ENCODE results near the gene S1PR1.
"Not testable (repeated sequence)": the region's sequence is repeated elsewhere in the genome, so short reads cannot be mapped to it uniquely, and the experiment has no call there.

S1PR1 gene

DNA sequence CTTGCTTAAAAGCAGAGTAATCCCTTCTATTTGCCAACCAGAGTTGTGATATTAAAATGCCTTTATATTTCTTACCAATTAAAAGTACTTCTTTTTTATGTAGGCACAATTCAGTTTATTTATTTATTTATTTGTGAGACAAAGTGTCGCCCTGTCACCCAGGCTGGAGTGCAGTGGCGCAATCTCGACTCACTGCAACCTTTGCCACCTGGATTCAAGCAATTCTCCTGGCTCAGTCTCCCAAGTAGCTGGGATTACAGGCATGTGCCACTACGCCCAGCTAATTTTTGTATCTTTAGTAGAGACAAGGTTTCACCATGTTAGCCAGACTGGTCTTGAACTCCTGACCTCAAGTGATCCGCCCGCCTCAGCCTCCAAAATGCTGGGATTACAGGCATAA is 17.9 kb upstream of the S1PR1 start:
- not testable (repeated sequence) for H3K36me3 ChIP-seq (ENCODE audit: control insufficient read depth, insufficient read depth, low read length); H3K27ac ChIP-seq (ENCODE audit: insufficient read depth, low read length, poor library complexity, severe bottlenecking); H3K4me3 ChIP-seq (ENCODE audit: insufficient read depth, low read depth, low read length, poor library complexity, severe bottlenecking); DNase-seq; H3K27me3 ChIP-seq (replicated peaks; ENCODE audit: control insufficient read depth, insufficient read depth, low read length, poor library complexity, severe bottlenecking); H3K9me3 ChIP-seq (ENCODE audit: control insufficient read depth, low read length); H3K4me1 ChIP-seq (ENCODE audit: control insufficient read depth, insufficient read depth, low read length, poor library complexity, severe bottlenecking)

- DNase-seq = no peak
- Histone ChIP-seq H3K4me3 (ENCODE audit: insufficient read depth, low read depth, low read length, poor library complexity, severe bottlenecking) (no peak overlapping the region), H3K27ac (ENCODE audit: insufficient read depth, low read length, poor library complexity, severe bottlenecking) (no peak overlapping the region)
Measured at GRCh38 chr1:101219924-101220870, 16.6 kb upstream of the S1PR1 start.

DNA sequence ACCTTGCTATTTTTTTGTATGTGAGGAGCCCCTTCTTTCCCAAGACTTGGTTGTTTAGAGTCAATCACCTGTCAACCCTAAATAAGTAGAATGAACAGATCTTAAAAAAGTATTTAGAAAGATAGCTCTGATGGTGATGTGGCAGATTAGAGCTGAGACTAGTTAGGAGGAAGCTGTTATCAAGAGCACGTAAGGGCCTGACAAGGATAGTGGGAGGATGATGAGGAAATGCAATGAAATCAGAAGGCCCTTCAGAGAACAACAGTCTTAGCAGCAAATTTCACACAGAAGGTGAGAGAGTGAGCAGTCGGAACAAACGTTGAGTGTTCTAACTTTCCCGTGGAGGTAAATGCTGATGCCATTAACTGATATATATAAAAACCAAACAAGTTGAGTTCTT is 15.9 kb upstream of the S1PR1 start:
- H3K27me3 ChIP-seq (replicated peaks; ENCODE audit: control insufficient read depth, insufficient read depth, low read length, poor library complexity, severe bottlenecking) = no peaks in the 10 kb centered on the region
- H3K4me3 ChIP-seq (ENCODE audit: insufficient read depth, low read depth, low read length, poor library complexity, severe bottlenecking) = no peak overlapping the region
- no peaks in the 10 kb centered on the region for H3K4me1 ChIP-seq (ENCODE audit: control insufficient read depth, insufficient read depth, low read length, poor library complexity, severe bottlenecking)
- no peaks in the 10 kb centered on the region for H3K36me3 ChIP-seq (ENCODE audit: control insufficient read depth, insufficient read depth, low read length)
- no peak overlapping the region for H3K27ac ChIP-seq (ENCODE audit: insufficient read depth, low read length, poor library complexity, severe bottlenecking)
- no peaks in the 10 kb centered on the region for H3K9me3 ChIP-seq (ENCODE audit: control insufficient read depth, low read length)
- DNase-seq = no peak

More at GRCh38 chr1:101219924-101220870, 16.6 kb upstream of the S1PR1 start:
- Histone ChIP-seq H3K27me3 (replicated peaks; ENCODE audit: control insufficient read depth, insufficient read depth, low read length, poor library complexity, severe bottlenecking) (no peaks in the 10 kb centered on the region), H3K4me1 (ENCODE audit: control insufficient read depth, insufficient read depth, low read length, poor library complexity, severe bottlenecking) (no peaks in the 10 kb centered on the region), H3K9me3 (ENCODE audit: control insufficient read depth, low read length) (no peaks in the 10 kb centered on the region), H3K36me3 (ENCODE audit: control insufficient read depth, insufficient read depth, low read length) (no peaks in the 10 kb centered on the region)

DNA sequence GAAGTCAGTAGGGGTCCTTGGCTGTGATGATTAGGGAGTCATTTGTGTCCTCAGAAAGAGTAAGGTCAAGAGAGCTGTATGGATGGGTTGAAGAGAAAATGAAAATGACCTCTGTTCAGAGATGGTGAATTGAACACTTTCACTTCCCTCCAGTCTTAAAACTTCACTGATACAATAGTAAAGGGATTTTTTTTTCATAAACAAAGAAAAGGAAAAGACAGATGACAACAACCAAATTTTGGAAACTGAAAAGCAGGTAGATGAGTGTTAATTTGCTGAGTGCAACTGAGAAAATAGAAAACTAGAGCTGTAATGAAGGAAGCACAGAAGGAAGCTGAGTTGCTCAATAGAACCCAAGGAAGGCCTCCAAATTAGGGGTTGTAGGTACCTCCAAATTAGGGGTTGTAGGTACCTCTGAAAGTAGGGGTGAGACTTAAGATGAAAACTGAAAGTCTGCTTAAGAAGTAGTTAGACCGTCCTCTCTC is 14.8 kb upstream of the S1PR1 start:
- no peak for DNase-seq
- no peak overlapping the region for H3K27ac ChIP-seq (ENCODE audit: insufficient read depth, low read length, poor library complexity, severe bottlenecking)

GRCh38 chr1:101227837-101228236 is 9.0 kb upstream of the S1PR1 start:
- Histone ChIP-seq H3K27ac (ENCODE audit: insufficient read depth, low read length, poor library complexity, severe bottlenecking) (no peak overlapping the region), H3K36me3 (ENCODE audit: control insufficient read depth, insufficient read depth, low read length) (no peaks in the 10 kb centered on the region), H3K27me3 (replicated peaks; ENCODE audit: control insufficient read depth, insufficient read depth, low read length, poor library complexity, severe bottlenecking) (no peaks in the 10 kb centered on the region), H3K9me3 (ENCODE audit: control insufficient read depth, low read length) (no peaks in the 10 kb centered on the region), H3K4me1 (ENCODE audit: control insufficient read depth, insufficient read depth, low read length, poor library complexity, severe bottlenecking) (peaks cover 2% of the 10 kb centered on the region), H3K4me3 (ENCODE audit: insufficient read depth, low read depth, low read length, poor library complexity, severe bottlenecking) (no peak overlapping the region)
- DNase-seq = no peak

More for the DNA sequence above, 14.8 kb upstream of the S1PR1 start:
- Histone ChIP-seq H3K4me1 (ENCODE audit: control insufficient read depth, insufficient read depth, low read length, poor library complexity, severe bottlenecking) (no peaks in the 10 kb centered on the region), H3K9me3 (ENCODE audit: control insufficient read depth, low read length) (no peaks in the 10 kb centered on the region), H3K27me3 (replicated peaks; ENCODE audit: control insufficient read depth, insufficient read depth, low read length, poor library complexity, severe bottlenecking) (no peaks in the 10 kb centered on the region), H3K36me3 (ENCODE audit: control insufficient read depth, insufficient read depth, low read length) (no peaks in the 10 kb centered on the region), H3K4me3 (ENCODE audit: insufficient read depth, low read depth, low read length, poor library complexity, severe bottlenecking) (no peak overlapping the region)

DNA sequence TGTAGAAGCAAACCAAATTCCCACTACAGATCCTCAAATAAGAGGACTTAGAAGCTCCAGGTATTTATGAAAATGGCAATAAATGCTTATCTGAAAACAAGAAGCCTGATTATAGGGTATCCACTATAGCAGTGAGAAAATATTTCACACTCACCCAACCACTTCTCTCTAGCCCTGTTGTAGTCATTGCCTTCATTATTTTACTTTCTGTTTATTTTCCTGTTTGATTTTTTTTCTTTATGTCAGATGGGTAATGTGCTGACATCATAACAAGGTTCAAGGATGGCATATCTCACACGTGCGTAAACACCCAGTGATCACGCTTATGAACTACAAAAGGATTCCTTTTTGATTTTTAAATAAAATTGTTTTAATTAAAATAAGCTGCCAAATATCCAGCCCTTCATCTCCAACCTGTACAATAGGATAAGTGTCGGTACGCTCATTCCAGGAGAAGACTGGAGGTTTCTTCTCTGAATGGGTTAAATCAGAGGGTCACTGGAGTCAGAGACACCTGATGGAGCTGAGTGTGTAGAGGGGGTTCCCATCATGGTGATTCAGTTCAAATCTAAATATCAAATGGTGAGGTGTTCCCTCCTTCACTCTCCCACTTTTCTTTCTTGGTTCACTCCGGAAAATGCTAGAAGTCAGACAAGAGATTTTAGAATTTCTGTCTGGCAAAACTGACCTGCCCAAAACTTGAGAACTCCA is 8.2 kb upstream of the S1PR1 start:
- H3K36me3 ChIP-seq (ENCODE audit: control insufficient read depth, insufficient read depth, low read length) = no peaks in the 10 kb centered on the region
- no peaks in the 10 kb centered on the region for H3K9me3 ChIP-seq (ENCODE audit: control insufficient read depth, low read length)
- H3K4me1 ChIP-seq (ENCODE audit: control insufficient read depth, insufficient read depth, low read length, poor library complexity, severe bottlenecking) = peaks cover 9% of the 10 kb centered on the region
- H3K27me3 ChIP-seq (replicated peaks; ENCODE audit: control insufficient read depth, insufficient read depth, low read length, poor library complexity, severe bottlenecking) = no peaks in the 10 kb centered on the region
- no peak for DNase-seq
- no peak overlapping the region for H3K27ac ChIP-seq (ENCODE audit: insufficient read depth, low read length, poor library complexity, severe bottlenecking)
- H3K4me3 ChIP-seq (ENCODE audit: insufficient read depth, low read depth, low read length, poor library complexity, severe bottlenecking) = no peak overlapping the region

- H3K27ac ChIP-seq (ENCODE audit: insufficient read depth, low read length, poor library complexity, severe bottlenecking); H3K27me3 ChIP-seq (replicated peaks; ENCODE audit: control insufficient read depth, insufficient read depth, low read length, poor library complexity, severe bottlenecking); H3K36me3 ChIP-seq (ENCODE audit: control insufficient read depth, insufficient read depth, low read length); H3K9me3 ChIP-seq (ENCODE audit: control insufficient read depth, low read length); DNase-seq; H3K4me3 ChIP-seq (ENCODE audit: insufficient read depth, low read depth, low read length, poor library complexity, severe bottlenecking): not testable (repeated sequence)
- H3K4me1 ChIP-seq (ENCODE audit: control insufficient read depth, insufficient read depth, low read length, poor library complexity, severe bottlenecking) = peaks cover 18% of the 10 kb centered on the region
Measured at GRCh38 chr1:101232182-101232581, 4.6 kb upstream of the S1PR1 start.

GRCh38 chr1:101233495-101233894 is 3.3 kb upstream of the S1PR1 start:
- Histone ChIP-seq H3K27me3 (replicated peaks; ENCODE audit: control insufficient read depth, insufficient read depth, low read length, poor library complexity, severe bottlenecking) (no peaks in the 10 kb centered on the region), H3K36me3 (ENCODE audit: control insufficient read depth, insufficient read depth, low read length) (no peaks in the 10 kb centered on the region), H3K27ac (ENCODE audit: insufficient read depth, low read length, poor library complexity, severe bottlenecking) (peak overlapping the region; percentile 2), H3K4me1 (ENCODE audit: control insufficient read depth, insufficient read depth, low read length, poor library complexity, severe bottlenecking) (peaks cover 18% of the 10 kb centered on the region), H3K4me3 (ENCODE audit: insufficient read depth, low read depth, low read length, poor library complexity, severe bottlenecking) (no peak overlapping the region), H3K9me3 (ENCODE audit: control insufficient read depth, low read length) (no peaks in the 10 kb centered on the region)
- DNase-seq = no peak

GRCh38 chr1:101235216-101235695 is 1.6 kb upstream of the S1PR1 start:
- H3K9me3 ChIP-seq (ENCODE audit: control insufficient read depth, low read length) = no peaks in the 10 kb centered on the region
- peak overlapping the region; percentile 91 for H3K27ac ChIP-seq (ENCODE audit: insufficient read depth, low read length, poor library complexity, severe bottlenecking)
- no peak for DNase-seq
- H3K4me1 ChIP-seq (ENCODE audit: control insufficient read depth, insufficient read depth, low read length, poor library complexity, severe bottlenecking) = peaks cover 24% of the 10 kb centered on the region
- no peaks in the 10 kb centered on the region for H3K27me3 ChIP-seq (replicated peaks; ENCODE audit: control insufficient read depth, insufficient read depth, low read length, poor library complexity, severe bottlenecking)
- H3K4me3 ChIP-seq (ENCODE audit: insufficient read depth, low read depth, low read length, poor library complexity, severe bottlenecking) = peak overlapping the region; percentile 88
- peaks cover 17% of the 10 kb centered on the region for H3K36me3 ChIP-seq (ENCODE audit: control insufficient read depth, insufficient read depth, low read length)

All from effector memory CD4-positive, alpha-beta T cell (primary cell).